Activated CD4-positive, alpha-beta T cell treated with anti-CD3 and anti-CD28 coated beads, Interleukin-10, Interleukin-2, amounts not matched to agents 100 ng/mL and 50 ng/mL, durations not matched to agents 16 hours and 8 hours (primary cell): ENCODE results near the gene BACE2.

ENCODE experiments used
- DNase-seq: peaks from one replicate; pipeline ENCODE4 v3.0.0-alpha.2; 2020

Gene BACE2

GRCh38 chr21:41167348-41168342 lies at the start of gene BACE2:
BACE2 (plus strand) TSS chr21:41168160; CDS start chr21:41168264, 104 bp downstream.
- DNase-seq, result peak; percentile 63

- DNase-seq, result no peak
Observed at GRCh38 chr21:41119901-41120300, 48.1 kb upstream of the BACE2 start.

- no peak for DNase-seq
Observed at GRCh38 chr21:41120997-41121396, 47.0 kb upstream of the BACE2 start.

GRCh38 chr21:41121785-41122415 lies 46.1 kb upstream of the BACE2 start:
- peak; percentile 74 for DNase-seq

GRCh38 chr21:41124641-41125201 lies 43.2 kb upstream of the BACE2 start:
- DNase-seq, result no peak

- no peak for DNase-seq
Observed at GRCh38 chr21:41128981-41129380, 39.0 kb upstream of the BACE2 start.

GRCh38 chr21:41130883-41131282 lies 37.1 kb upstream of the BACE2 start:
- DNase-seq, result no peak

GRCh38 chr21:41133874-41134522 lies 34.0 kb upstream of the BACE2 start:
- peak; percentile 10 for DNase-seq

GRCh38 chr21:41135746-41136145 lies 32.2 kb upstream of the BACE2 start:
- no peak for DNase-seq

GRCh38 chr21:41136286-41136685 lies 31.7 kb upstream of the BACE2 start:
- no peak for DNase-seq

GRCh38 chr21:41137401-41137800 lies 30.6 kb upstream of the BACE2 start:
- no peak for DNase-seq

GRCh38 chr21:41137889-41138288 lies 30.1 kb upstream of the BACE2 start:
- DNase-seq, result no peak

- no peak for DNase-seq
Observed at GRCh38 chr21:41138711-41139110, 29.2 kb upstream of the BACE2 start.

- no peak for DNase-seq
Observed at GRCh38 chr21:41139275-41139674, 28.7 kb upstream of the BACE2 start.

- no peak for DNase-seq
Observed at GRCh38 chr21:41139951-41140350, 28.0 kb upstream of the BACE2 start.

- DNase-seq, result no peak
Observed at GRCh38 chr21:41141031-41141457, 26.9 kb upstream of the BACE2 start.

GRCh38 chr21:41142051-41142795 lies 25.7 kb upstream of the BACE2 start:
- no peak for DNase-seq

GRCh38 chr21:41143596-41144325 lies 24.2 kb upstream of the BACE2 start:
- no peak for DNase-seq

GRCh38 chr21:41147096-41147978 lies 20.6 kb upstream of the BACE2 start:
- no peak for DNase-seq

GRCh38 chr21:41147979-41148355 lies 20.0 kb upstream of the BACE2 start:
- DNase-seq, result no peak

GRCh38 chr21:41148798-41149197 lies 19.2 kb upstream of the BACE2 start:
- DNase-seq, result no peak
